ENCODE data around the gene PEX12.

The PEX12 gene

DNA sequence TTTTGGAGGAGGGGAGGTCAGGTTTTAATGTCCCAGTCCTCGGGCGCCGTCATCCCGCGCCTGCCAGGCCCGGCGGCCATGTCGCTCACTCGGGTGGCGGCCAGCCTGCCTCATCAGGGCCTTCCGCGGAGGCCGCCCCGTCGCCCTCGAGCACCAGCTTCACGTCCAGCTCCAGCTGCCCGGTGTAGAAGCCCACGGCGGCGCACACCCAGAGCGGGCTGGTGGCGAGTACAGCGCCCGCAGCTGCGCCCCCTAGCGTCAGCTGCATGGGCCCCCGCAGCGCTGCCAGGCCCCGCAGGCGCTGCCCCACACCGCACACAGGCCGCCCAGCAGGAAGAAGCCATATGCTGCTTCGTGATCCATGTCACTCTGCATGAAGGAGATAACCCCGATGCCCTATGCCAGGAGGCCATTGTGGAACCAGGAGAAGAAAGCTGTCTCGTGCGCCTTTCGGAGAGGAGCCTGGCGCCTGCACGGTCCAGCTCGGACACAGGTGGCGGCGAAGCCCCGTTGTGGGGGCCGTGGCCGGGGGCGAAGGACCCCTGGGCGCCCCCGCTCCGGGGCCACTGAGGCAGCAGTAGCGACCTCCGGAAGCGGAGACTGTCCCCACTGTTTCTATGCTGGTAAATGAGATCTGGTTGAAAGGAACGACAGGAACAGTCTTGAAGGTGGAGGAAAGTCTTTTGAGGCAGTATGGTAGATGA, 18.3 kb upstream of the PEX12 start:
- H3K4me3 ChIP-seq: no peak overlapping the region
- no peak for DNase-seq (ENCODE audit: low spot score)
- H3K27ac ChIP-seq: no peak overlapping the region
- TF ChIP-seq, protein P1, sequence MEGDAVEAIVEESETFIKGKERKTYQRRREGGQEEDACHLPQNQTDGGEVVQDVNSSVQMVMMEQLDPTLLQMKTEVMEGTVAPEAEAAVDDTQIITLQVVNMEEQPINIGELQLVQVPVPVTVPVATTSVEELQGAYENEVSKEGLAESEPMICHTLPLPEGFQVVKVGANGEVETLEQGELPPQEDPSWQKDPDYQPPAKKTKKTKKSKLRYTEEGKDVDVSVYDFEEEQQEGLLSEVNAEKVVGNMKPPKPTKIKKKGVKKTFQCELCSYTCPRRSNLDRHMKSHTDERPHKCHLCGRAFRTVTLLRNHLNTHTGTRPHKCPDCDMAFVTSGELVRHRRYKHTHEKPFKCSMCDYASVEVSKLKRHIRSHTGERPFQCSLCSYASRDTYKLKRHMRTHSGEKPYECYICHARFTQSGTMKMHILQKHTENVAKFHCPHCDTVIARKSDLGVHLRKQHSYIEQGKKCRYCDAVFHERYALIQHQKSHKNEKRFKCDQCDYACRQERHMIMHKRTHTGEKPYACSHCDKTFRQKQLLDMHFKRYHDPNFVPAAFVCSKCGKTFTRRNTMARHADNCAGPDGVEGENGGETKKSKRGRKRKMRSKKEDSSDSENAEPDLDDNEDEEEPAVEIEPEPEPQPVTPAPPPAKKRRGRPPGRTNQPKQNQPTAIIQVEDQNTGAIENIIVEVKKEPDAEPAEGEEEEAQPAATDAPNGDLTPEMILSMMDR (IDR thresholded peaks at IDR 0.05): no peak

DNA sequence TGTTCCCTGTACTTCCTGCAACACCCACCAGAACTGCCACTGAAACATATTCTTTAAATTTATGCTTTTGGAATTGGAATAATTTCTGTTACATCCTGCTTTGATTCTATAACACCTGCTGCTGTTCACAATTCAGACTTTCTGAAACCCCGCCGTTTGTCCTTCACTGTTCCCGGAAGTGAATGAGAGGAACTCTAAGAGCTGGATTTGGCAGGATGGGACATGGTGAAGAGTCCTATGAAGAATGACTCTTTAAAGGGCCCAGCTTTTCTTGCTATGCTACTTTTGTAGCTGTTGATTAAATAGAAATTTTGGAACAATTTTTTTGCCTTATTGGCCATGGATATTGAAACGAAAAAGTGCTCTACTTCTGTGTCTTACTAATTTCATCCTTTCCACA, 17.7 kb upstream of the PEX12 start:
- no peak overlapping the region for H3K27ac ChIP-seq
- TF ChIP-seq, protein P1 (IDR thresholded peaks at IDR 0.05): no peak
- DNase-seq (ENCODE audit: low spot score): no peak
- H3K4me3 ChIP-seq: no peak overlapping the region

DNA sequence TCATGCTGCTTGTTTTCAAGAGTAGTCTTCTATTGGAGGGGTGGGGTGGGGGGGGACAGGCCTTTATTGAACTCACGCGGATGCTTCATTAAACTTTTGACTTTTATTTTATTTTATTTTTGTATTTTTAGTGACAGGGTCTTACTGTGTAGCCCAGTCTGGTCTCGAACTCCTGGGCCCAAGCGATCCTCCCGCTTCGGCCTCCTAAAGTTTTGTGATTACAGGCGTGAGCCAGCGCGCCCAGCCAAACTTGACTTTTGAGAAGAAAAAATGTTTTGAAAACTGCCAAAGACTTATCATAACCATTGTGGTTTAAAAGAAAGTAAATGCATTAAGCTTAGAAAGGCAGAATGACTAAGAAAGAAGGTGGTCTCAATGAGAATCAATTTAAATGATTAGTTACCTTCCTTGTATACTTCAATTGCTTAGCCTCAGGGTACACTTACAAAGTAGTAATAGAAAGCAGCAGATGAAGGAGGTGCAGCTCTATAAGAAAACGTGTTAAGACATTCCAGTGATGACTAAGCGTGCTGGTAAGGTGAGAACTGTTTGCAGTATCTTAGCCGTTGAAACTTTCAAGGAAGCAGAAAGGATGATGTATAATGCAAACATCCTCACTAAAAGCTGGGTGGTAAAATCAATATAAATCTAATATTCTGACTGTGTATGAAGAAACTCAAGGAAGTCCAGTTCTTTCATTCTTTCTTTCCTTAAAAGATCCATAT, 10.0 kb upstream of the PEX12 start:
- DNase-seq (ENCODE audit: low spot score): no peak
- no peak overlapping the region for H3K27ac ChIP-seq
- TF ChIP-seq, protein P1 (IDR thresholded peaks at IDR 0.05): no peak
- peak overlapping the region; percentile 98 for H3K4me3 ChIP-seq

DNA sequence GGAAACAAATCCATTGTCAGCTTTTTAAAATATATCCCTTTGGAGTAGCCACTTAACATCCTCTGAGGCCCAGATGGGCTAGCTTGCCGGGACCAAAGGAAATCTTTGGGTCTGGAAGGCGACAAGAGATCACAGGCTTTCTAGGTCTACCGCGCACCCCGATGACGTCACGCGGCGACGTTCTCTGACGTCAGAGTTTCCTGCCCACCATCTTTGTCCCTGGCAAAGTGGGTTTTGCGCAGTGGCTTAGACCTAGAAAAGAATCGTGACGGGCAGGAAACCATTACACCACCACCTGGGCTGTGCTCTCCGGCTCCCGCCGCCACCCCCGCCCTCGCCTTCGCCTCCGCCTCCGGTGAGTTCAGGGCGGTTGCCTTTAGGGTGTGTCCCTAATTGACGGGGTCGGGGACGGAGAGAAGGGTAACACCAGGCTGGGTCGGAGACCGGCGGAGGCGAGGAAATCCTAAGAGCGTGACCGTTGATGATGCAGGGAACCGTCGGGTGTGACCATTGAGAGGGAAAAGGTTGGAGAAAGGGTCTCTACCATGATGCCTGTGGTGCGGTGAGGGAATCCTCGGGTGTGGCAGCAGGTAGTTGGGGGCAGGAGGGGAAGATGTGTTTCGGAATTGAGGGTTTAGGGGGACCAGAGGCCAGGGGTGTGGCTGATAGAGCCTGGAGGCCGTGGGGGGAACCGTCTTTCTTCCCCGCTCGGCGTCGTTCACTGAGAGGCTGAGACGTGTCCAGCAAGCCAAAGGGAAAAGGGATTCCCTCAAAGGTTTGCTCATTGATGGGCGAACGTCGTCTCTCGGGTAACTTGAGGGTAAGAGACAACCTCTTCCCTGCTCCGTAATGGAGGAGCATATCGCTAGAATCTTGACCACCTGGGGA, 8.9 kb upstream of the PEX12 start, which contains the start of gene AP2B1:
AP2B1 (plus strand) TSS at position 249 of the 888 bp plus-strand sequence. CDS start 6,709 bp downstream, outside the sequence.
- DNase-seq (ENCODE audit: low spot score): peak; percentile 97
- Histone ChIP-seq H3K4me3 (peak within 1 kb of the TSS; percentile 98), H3K27ac (peak within 1 kb of the TSS; percentile 93 to 95)
- TF ChIP-seq, protein P1 (IDR thresholded peaks at IDR 0.05): no peak

DNA sequence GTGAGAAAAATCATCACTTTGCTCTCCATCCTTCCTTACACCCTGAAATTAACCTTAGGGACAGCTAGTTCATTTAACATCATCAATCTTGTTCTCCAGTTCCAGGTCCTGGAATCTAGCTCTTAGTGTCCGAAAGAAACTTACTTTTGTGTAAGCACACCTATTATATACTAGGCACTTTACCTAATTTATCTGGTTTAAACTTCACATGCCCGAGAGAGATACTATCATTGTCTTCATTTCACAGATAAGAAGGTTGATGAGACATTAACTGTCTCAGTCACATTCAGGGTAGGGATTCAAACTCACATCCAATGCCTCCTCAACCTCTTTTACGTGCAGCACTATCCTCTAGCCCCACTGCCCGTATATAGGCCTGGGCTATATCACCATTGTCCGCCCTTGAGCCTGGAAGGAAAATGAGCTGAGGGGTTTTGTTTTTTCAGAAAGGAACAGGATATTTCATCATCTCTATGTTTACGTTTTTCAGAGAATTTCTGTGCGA, 8.2 kb upstream of the PEX12 start:
- Histone ChIP-seq H3K27ac (peak overlapping the region; percentile 93 to 95), H3K4me3 (peak overlapping the region; percentile 98)
- TF ChIP-seq, protein P1 (IDR thresholded peaks at IDR 0.05): no peak
- no peak for DNase-seq (ENCODE audit: low spot score)

DNA sequence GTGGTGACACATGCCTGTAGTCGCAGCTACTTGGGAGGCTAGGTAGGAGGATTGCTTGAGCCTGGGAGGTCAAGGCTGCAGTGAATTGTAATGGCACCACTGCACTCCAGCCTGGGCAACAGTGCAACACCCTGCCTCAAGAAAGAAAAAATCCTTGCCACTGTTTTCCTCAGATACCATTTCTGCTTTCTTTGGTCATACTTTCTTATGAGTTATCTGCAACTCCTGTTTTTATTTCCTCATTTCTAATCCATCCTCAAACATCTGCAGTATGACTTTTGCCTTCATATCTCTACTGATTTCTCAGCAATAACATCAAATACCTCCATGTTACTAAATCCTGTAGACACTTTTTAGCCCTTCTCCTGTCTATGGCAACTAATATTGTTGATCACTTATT, 5.7 kb upstream of the PEX12 start:
- DNase-seq (ENCODE audit: low spot score): no peak
- Histone ChIP-seq H3K27ac (no peak overlapping the region), H3K4me3 (no peak overlapping the region)
- TF ChIP-seq, protein P1 (IDR thresholded peaks at IDR 0.05): no peak

All from coronary artery (tissue), 2 donors.